A204.1 (cell line): ENCODE data around the gene DNAH14.
"Not testable (repeated sequence)": the region's sequence is repeated elsewhere in the genome, so short reads cannot be mapped to it uniquely, and the experiment has no call there.

ENCODE experiments used
- FAIRE-seq: peaks from 2 replicates; lab custom pipeline; 2012; peaks lifted over from hg19 to GRCh38; lab: Jason Lieb, UNC

The DNAH14 gene

DNA sequence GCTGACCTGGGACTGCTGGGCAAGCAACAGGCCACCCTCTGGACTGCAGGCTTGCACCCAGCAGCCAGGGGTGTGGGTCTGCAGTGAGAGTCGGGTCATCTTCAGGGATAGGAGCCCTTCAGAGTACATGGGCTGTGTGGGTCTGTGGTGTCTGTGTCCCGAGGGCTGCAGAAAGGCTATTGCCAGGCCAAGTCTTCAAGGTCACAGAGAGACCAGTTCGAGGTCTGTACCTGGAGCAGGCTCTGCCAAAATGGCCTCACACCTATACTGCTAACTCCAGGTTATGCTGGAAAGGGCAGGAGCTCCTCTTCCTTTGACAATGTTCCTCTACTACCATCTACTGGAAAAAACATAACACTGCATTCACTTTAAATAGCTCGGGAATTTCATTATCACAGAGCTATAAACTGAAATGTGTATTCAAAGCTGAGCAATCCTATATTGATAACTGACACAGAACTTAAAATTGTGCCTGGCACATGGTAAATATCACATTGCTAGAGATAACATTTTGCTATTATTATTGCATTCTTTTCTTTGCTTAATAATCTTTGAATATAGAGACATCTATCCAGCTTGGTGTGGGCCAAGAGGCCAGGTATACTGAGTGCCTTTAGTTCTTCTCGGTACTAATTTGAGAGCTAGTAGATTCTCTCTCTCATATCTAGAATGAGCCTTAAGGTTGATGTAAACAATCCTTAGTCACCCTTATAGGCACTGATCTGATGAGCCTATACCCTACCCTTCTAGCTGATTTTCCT lies 6.9 kb upstream of the DNAH14 start:
- peak; percentile 54 for FAIRE-seq

- FAIRE-seq: no peak
These were observed 5.7 kb upstream of the DNAH14 start for GRCh38 chr1:224923726-224924125.

- FAIRE-seq: not testable (repeated sequence)
These were observed 1.8 kb upstream of the DNAH14 start for GRCh38 chr1:224927631-224928030.

DNA sequence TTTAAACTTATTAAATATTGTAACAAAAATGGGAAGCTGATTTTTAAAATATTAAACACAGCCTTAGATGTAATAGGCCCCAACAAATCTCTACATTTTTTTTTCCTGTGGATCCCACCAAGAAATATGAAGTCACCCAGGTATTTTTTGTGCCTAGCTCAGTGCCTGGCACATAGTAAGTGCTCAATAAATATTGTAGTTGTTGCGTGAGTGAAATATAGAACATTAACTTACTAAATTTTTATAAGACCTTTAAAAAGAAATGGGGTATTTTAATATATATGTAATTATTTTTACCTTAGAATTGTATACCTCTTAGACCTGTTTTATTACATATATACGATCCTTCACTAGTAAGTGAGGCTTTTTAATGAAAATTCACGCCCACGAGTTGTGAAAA lies 569 bp upstream of the DNAH14 start:
- no peak for FAIRE-seq

GRCh38 chr1:224931605-224932004 lies 2.1 kb downstream of the DNAH14 start:
- no peak for FAIRE-seq

- no peak for FAIRE-seq
These were observed 3.3 kb downstream of the DNAH14 start for GRCh38 chr1:224932607-224933249.

GRCh38 chr1:224933584-224933983 lies 4.1 kb downstream of the DNAH14 start:
- FAIRE-seq: no peak

GRCh38 chr1:224938652-224939051 lies 9.2 kb downstream of the DNAH14 start:
- no peak for FAIRE-seq

DNA sequence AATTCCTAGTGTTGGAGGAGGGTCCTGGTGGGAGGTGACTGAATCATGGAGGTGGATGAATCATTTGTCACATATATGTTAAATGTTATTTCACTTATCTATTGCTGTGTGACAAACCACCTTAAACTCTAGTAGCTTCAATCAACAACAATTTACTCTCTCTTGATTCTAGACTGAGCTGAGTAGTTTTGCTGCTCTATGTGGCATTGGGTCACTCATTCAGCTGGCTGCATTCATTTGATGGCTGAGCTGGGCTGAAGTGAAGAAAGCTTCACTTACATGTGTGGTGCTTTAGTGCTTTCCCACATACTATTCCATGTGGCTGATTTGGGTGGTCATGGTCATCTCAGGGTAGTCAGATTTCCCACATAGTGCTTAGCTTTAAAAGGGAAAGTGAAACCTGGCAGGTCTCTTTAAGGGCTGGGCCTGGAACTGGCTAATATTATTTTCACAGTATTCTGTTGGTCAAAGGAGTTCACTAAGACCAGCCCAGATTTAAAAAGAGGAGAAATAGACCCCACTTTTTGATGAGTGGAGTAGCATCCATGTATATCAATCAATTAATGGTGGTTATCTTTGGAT lies 10.5 kb downstream of the DNAH14 start:
- no peak for FAIRE-seq

DNA sequence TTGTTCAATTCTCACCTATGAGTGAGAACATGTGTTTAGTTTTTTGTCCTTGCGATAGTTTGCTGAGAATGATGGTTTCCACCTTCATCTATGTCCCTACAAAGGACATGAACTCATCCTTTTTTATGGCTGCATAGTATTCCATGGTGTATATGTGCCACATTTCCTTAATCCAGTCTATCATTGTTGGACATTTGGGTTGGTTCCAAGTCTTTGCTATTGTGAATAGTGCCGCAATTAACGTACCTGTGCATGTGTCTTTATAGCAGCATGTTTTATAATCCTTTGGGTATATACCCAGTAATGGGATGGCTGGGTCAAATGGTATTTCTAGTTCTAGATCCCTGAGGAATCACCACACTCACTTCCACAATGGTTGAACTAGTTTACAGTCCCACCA lies 11.3 kb downstream of the DNAH14 start:
- not testable (repeated sequence) for FAIRE-seq

DNA sequence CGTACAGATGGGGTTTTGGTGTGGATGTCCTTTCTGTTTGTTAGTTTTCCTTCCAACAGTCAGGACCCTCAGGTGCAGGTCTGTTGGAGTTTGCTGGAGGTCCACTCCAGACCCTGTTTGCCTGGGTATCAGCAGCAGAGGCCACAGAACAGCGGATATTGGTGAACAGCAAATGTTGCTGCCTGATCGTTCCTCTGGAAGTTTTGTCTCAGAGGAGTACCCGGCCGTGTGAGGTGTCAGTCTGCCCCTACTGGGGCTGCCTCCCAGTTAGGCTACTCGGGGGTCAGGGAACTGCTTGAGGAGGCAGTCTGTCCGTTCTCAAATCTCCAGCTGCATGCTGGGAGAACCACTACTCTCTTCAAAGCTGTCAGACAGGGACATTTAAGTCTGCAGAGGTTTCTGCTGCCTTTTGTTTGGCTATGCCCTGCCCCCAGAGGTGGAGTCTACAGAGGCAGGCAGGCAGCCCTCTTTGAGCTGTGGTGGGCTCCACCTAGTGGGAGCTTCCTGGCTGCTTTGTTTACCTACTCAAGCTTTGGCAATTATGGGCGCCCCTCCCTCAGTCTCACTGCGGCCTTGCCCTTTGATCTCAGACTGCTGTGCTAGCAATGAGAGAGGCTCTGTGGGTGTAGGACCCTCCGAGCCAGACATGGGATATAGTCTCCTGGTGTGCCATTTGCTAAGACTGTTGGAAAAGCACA lies 16.3 kb downstream of the DNAH14 start:
- not testable (repeated sequence) for FAIRE-seq

GRCh38 chr1:224946349-224946691 lies 16.8 kb downstream of the DNAH14 start:
- FAIRE-seq: not testable (repeated sequence)

DNA sequence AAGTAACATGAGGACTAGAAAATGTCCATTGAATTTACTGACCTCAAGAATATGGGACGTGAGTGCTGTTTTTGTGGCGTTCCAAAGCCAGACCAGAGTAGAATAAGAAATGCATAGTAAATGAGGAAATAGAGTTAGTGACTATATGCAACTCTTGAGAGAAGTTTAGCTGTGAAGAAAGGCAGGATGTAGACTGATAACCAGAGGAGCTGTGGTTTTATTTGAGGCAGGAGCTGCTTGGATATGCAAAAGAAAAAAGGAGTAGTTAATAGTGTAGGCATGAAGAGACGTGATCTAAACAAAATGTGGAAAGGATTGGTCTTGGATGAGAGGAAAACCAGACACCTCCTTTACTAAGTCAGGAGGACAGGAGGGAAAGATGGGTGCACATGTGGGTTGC lies 28.2 kb downstream of the DNAH14 start:
- no peak for FAIRE-seq

DNA sequence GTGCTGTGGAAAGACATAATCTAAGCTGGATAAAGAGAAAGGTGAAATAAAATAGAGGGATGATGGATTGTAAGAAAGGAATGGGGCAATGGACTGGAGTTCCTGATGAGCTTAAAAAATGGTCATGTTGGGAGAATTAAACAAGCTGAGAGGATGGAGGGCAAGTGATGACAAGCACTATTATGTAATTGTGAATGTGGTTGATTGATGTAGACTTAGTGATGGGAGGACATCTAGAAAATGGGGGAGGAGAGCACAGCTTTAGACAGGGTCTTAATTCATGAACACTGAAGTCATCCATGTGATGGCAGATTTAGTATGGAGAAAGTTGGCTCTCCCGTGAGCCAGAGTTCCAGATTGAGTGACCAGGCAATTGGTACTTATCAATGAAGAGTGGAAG lies 29.0 kb downstream of the DNAH14 start:
- no peak for FAIRE-seq

DNA sequence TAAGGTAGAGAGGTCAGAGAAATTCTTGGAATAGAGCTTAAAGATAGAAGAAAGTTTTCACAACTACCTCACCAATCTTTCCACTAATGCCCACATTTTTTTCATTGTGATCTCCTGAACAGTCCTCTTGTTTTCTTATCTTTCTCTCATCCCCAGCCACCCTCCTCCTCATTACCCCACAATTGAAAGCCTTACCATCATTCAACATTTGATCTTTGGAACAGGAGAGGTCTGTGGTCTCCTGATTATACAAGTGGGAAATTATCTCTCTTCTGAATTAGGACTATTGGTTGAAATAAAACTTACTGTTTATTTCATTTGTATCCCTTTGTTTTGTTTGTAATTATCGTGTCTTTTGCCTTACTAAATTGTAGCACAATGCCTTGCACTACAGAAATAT lies 29.6 kb downstream of the DNAH14 start:
- FAIRE-seq: no peak

DNA sequence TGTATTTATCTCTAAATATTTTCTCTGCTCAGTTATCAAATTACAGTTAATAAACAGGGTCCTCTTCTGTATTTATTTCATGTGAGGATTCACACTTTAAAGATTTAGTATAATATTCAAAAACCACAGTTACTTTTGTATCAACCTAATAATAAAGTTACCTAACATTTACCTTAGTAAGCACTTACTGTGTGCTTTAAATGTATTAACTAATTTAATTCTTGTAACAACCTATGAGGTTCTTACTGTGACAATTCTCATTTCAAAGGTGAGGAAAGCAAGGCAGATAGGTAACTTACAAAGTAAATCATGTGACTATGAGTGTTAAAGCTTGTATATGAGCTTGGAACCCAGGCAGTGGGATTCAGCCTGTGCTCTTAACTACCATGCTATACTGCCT lies 30.2 kb downstream of the DNAH14 start:
- FAIRE-seq: peak; percentile 25

DNA sequence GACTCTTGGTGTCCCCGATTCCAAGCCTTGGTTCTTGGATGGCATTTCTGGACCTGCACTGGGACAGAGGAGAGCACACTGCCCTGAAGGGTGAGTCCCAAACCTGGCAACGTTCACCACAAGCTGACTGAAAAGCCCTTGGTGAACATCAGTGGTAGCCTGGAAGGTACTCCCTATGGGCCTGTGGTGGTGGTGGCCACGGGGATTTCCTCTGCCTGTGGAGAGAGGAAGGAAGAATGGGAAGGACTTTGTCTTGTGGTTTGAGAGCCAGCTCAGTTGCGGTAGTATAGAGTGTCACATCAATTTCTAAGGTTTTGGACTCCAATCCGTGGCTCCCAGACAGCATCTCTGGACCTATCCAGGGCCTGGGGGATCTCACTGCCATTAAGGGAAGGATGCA lies 50.7 kb downstream of the DNAH14 start:
- FAIRE-seq: no peak

- FAIRE-seq: not testable (repeated sequence)
These were observed 52.5 kb downstream of the DNAH14 start for GRCh38 chr1:224981922-224982354.

GRCh38 chr1:224988042-224988441 lies 58.6 kb downstream of the DNAH14 start:
- FAIRE-seq: no peak

- no peak for FAIRE-seq
These were observed 60.1 kb downstream of the DNAH14 start for GRCh38 chr1:224989615-224990014.

- FAIRE-seq: not testable (repeated sequence)
These were observed 62.1 kb downstream of the DNAH14 start for GRCh38 chr1:224991550-224991949.

- no peak for FAIRE-seq
These were observed 66.1 kb downstream of the DNAH14 start for GRCh38 chr1:224995602-224996001.

GRCh38 chr1:224996266-224996665 lies 66.8 kb downstream of the DNAH14 start:
- no peak for FAIRE-seq
